GM13976 (cell line): ENCODE results near the gene DACH2.

Experiments used
- DNase-seq: peaks from one replicate; pipeline ENCODE4 v3.0.0; 2012; ENCODE audit warnings: low spot score
- in situ Hi-C: fragments of 300-500 bp; cut with MboI; formaldehyde crosslinking; loops from one replicate; pipeline ENCODE4 v1.12.0; 2022; ENCODE audit warnings: low sequenced_read_pairs, mixed read lengths, inconsistent platforms; ENCODE audit not compliant: unreplicated experiment
- TF ChIP-seq, protein P1 (sequence below): IDR thresholded peaks from 2 replicates; pipeline ENCODE4 v1.5.1; 2012; ENCODE audit warnings: borderline replicate concordance, mild to moderate bottlenecking; ENCODE audit not compliant: insufficient read depth; ENCODE audit errors: extremely low read depth, missing control alignments, control extremely low read depth

DACH2 gene

GRCh38 chrX:86806786-86807185 lies 658.5 kb downstream of the DACH2 start:
- TF ChIP-seq, protein P1, sequence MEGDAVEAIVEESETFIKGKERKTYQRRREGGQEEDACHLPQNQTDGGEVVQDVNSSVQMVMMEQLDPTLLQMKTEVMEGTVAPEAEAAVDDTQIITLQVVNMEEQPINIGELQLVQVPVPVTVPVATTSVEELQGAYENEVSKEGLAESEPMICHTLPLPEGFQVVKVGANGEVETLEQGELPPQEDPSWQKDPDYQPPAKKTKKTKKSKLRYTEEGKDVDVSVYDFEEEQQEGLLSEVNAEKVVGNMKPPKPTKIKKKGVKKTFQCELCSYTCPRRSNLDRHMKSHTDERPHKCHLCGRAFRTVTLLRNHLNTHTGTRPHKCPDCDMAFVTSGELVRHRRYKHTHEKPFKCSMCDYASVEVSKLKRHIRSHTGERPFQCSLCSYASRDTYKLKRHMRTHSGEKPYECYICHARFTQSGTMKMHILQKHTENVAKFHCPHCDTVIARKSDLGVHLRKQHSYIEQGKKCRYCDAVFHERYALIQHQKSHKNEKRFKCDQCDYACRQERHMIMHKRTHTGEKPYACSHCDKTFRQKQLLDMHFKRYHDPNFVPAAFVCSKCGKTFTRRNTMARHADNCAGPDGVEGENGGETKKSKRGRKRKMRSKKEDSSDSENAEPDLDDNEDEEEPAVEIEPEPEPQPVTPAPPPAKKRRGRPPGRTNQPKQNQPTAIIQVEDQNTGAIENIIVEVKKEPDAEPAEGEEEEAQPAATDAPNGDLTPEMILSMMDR: peak; percentile 37
- DNase-seq: peak; percentile 12
- in situ Hi-C loops: no loop called here

DNA sequence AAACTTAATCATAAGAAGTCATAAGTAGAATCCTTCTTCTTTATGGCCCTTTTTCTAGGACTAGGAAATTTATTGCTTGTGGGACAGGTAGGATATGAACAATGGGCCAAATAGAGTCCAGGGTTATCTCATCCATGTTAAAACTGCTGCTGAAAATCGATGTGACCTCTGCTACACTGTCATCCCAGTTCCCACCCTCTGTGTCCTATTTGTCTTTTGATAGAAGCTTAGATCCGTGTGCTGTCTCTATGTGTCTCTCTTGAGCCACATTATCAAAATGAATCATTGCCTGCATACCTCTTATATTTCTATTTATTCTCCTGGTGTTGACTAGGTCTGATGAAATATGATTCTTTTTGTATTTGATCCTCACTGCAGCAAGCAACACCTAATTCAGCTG lies 661.4 kb downstream of the DACH2 start:
- in situ Hi-C loops: no loop called here
- DNase-seq: no peak
- TF ChIP-seq, protein P1: no peak

DNA sequence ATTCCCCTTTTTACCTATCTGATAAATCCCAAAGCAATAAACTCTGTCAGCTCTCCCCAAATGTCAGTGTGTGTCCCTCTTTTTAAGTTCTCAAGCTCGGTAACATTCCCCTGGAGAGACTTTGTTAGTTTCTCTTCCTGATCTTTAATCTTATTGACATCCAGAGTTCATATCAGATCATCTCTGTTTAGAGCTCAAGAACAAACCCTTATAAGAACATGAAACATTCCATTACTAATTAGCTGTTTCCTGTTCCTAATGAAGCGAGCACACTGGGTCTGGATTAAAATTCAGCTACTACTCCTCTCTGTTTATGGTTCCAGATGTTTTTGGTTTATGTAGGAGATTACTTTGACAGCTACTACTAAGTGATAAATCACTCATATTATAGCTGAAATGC lies 681.5 kb downstream of the DACH2 start:
- in situ Hi-C loops: no loop called here
- DNase-seq: no peak
- TF ChIP-seq, protein P1: no peak

DNA sequence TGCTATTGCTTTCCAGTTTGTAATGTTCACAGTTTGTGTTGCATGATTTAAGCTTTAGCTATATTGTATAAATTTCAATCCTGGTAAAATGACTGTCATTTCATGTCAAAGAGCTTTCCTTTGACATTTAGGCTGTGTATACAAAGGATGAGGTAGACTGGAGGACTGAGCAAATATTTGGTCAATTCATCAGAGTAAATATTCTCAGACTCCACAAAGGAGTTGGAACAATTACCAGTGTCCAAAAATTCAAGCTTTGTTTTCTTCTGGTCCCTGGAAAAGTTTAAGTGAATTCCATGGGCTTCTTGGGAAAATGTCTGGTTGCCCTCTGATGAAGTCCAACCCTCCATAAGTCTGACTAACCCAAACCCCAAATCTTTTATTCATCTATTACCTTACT lies 682.4 kb downstream of the DACH2 start:
- TF ChIP-seq, protein P1: no peak
- no peak for DNase-seq
- in situ Hi-C loops: no loop called here

DNA sequence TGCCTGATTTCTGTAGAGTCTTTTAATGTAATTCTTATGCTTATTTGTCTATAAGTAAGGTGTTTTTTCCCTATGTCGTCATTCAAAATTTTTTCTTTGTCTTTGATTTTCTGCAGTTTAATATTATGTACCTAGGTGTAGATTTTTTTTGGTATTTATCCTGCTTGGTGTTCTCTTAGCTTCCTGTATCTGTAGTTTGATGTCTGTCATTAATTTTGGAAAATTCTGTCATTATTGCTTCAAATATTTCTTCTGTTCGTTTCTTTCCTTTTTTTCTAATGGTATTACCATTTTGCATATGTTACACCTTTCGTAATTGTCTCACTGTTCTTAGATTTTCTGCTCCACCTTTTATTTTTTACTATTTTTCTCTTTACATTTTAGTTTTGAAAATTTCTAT lies 696.9 kb downstream of the DACH2 start:
- DNase-seq: no peak
- TF ChIP-seq, protein P1: no peak
- in situ Hi-C loops: no loop called here
